NCI-H526 treated with DMSO at 0.1 percent for 48 hours (cell line): ENCODE data around the gene MYADML2.

Experiments
- DNase-seq: peaks from one replicate; lab custom pipeline; 2025; lab: John Stamatoyannopoulos, UW

MYADML2 gene

GRCh38 chr17:81939218-81939617, 7.8 kb downstream of the MYADML2 start:
- no peak for DNase-seq

- no peak for DNase-seq
Measured at GRCh38 chr17:81935709-81936084, 11.3 kb downstream of the MYADML2 start.

GRCh38 chr17:81934850-81935708, 12.0 kb downstream of the MYADML2 start:
- DNase-seq: no peak

- DNase-seq: no peak
Measured at GRCh38 chr17:81934098-81934757, 12.8 kb downstream of the MYADML2 start.

GRCh38 chr17:81933178-81933699, 13.8 kb downstream of the MYADML2 start:
- no peak for DNase-seq

GRCh38 chr17:81932333-81932983, 14.6 kb downstream of the MYADML2 start:
- no peak for DNase-seq

GRCh38 chr17:81931557-81932332, 15.3 kb downstream of the MYADML2 start:
- no peak for DNase-seq

GRCh38 chr17:81931189-81931556, 15.9 kb downstream of the MYADML2 start:
- DNase-seq: no peak

GRCh38 chr17:81930142-81931125, 16.6 kb downstream of the MYADML2 start:
- DNase-seq: no peak

- no peak for DNase-seq
Measured at GRCh38 chr17:81929253-81930141, 17.5 kb downstream of the MYADML2 start.

- DNase-seq: no peak
Measured at GRCh38 chr17:81928544-81929252, 18.3 kb downstream of the MYADML2 start.

GRCh38 chr17:81927653-81928543, 19.1 kb downstream of the MYADML2 start, which contains the start of gene MAFG:
Gene MAFG (minus strand): TSS chr17:81927735. CDS start chr17:81923185, 4,550 bp downstream.
- DNase-seq: peak; percentile 84

GRCh38 chr17:81927152-81927652, 19.8 kb downstream of the MYADML2 start:
- DNase-seq: no peak

- no peak for DNase-seq
Measured at GRCh38 chr17:81926451-81927151, 20.4 kb downstream of the MYADML2 start.

GRCh38 chr17:81925860-81926450, 21.1 kb downstream of the MYADML2 start:
- DNase-seq: no peak
